ENCODE data around the gene UBE2R2.
A peak's percentile ranks its signal among the peaks of the same experiment; 100 is the strongest.

The UBE2R2 gene

DNA sequence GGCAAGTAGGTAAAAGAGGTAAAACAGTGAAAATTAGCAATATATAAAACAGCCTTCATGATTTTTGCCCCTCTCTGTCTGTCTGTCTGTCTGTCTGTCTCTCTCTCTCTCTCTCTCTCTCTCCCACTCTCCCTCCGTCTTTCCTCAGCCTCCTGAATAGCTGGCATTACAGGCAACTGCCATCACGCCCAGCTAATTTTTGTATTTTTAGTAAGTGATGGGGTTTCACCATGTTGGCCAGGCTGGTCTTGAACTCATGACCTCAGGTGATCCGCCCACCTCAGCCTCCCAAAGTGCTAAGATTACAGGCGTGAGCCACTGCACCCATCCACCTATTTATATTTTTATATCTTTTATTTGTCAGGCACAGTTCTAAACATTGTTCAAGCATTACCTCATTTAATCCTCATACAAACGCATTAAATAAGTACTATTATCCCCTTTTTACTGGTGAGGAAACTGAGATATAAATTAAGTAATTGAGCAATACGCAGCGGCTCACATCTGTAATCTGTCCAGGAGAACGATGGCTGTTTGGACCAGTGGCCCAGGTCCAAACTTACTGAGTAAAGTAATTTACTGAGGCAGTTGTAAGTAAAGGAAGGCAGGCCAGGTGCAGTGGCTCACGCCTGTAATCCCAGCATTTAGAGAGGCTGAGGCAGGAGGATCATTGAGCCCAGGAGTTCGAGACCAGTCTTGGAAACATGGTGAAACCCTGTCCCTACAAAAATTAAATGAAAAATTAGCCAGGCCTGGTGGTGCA, 60.9 kb downstream of the UBE2R2 start:
- Histone ChIP-seq H2AFZ (ENCODE audit: low read depth, low read length) (no peak overlapping the region), H3K4me2 (ENCODE audit: insufficient read depth, low read length) (no peak overlapping the region), H4K20me1 (ENCODE audit: insufficient read depth, low read length) (peaks cover 54% of the 10 kb centered on the region), H3K79me2 (ENCODE audit: insufficient read depth, low read length) (peaks cover 100% of the 10 kb centered on the region), H3K36me3 (ENCODE audit: insufficient read depth, low read length) (no peaks in the 10 kb centered on the region), H3K27ac (ENCODE audit: low read length) (no peak overlapping the region), H3K4me3 (ENCODE audit: low read depth in 1 of 2, low read length in 2 of 2) (no peak overlapping the region), H3K9ac (ENCODE audit: low read depth, low read length) (no peak overlapping the region), H3K9me3 (ENCODE audit: insufficient read depth, low read length, severe bottlenecking) (no peaks in the 10 kb centered on the region), H3K27me3 (ENCODE audit: insufficient read depth, low read length, poor library complexity) (no peaks in the 10 kb centered on the region), H3K4me1 (ENCODE audit: insufficient read depth, low read length) (no peaks in the 10 kb centered on the region)
- DNase-seq (no peak), ATAC-seq (ENCODE audit: insufficient read depth, low read depth) (no peak)
- TF ChIP-seq, protein P1, sequence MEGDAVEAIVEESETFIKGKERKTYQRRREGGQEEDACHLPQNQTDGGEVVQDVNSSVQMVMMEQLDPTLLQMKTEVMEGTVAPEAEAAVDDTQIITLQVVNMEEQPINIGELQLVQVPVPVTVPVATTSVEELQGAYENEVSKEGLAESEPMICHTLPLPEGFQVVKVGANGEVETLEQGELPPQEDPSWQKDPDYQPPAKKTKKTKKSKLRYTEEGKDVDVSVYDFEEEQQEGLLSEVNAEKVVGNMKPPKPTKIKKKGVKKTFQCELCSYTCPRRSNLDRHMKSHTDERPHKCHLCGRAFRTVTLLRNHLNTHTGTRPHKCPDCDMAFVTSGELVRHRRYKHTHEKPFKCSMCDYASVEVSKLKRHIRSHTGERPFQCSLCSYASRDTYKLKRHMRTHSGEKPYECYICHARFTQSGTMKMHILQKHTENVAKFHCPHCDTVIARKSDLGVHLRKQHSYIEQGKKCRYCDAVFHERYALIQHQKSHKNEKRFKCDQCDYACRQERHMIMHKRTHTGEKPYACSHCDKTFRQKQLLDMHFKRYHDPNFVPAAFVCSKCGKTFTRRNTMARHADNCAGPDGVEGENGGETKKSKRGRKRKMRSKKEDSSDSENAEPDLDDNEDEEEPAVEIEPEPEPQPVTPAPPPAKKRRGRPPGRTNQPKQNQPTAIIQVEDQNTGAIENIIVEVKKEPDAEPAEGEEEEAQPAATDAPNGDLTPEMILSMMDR (IDR thresholded peaks at IDR 0.05; ENCODE audit: borderline replicate concordance, extremely low read depth, low read length, poor library complexity, severe bottlenecking): no peak
- TF ChIP-seq EZH2 (IDR thresholded peaks at IDR 0.05; ENCODE audit: borderline replicate concordance, low read depth, low read length, severe bottlenecking): no peak

DNA sequence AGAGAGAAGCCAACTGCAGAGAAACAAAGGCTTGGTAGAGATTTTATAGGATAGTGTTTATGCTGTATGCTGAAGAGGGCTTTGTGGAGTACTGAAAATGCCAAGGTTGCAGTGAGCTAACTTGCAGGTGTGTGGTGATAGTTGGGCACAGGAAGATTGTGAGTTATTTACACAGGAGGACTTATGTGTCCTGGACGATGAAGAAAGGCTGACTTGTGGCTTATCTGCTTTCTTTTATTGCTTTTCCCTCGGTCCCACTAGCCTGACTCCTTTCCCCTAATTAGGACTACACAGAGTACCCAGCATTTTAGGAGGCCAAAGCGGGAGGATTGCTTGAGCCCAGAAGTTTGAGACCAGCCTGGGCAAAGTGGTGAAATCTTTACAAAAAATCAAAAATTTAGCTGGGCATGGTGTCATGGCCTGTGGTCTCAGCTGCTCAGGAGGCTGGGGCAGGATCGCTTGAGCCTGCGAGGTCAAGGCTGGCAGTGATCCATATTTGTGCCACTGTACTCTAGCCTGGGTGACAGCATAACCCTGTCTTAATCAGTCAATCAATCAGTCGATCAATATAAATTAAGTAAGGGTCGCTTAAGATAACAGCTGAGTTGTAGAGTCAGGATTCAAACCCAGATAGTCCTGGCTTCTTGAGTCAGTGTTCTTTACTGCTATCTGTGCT, 61.9 kb downstream of the UBE2R2 start:
- ATAC-seq (ENCODE audit: insufficient read depth, low read depth) (no peak), DNase-seq (no peak)
- H4K20me1 ChIP-seq (ENCODE audit: insufficient read depth, low read length): peaks cover 53% of the 10 kb centered on the region
- H3K4me1 ChIP-seq (ENCODE audit: insufficient read depth, low read length): no peaks in the 10 kb centered on the region
- no peak overlapping the region for H2AFZ ChIP-seq (ENCODE audit: low read depth, low read length)
- no peaks in the 10 kb centered on the region for H3K9me3 ChIP-seq (ENCODE audit: insufficient read depth, low read length, severe bottlenecking)
- H3K79me2 ChIP-seq (ENCODE audit: insufficient read depth, low read length): peaks cover 99% of the 10 kb centered on the region
- H3K36me3 ChIP-seq (ENCODE audit: insufficient read depth, low read length): no peaks in the 10 kb centered on the region
- H3K27ac ChIP-seq (ENCODE audit: low read length): no peak overlapping the region
- TF ChIP-seq, protein P1 (IDR thresholded peaks at IDR 0.05; ENCODE audit: borderline replicate concordance, extremely low read depth, low read length, poor library complexity, severe bottlenecking): no peak
- no peak for TF ChIP-seq EZH2 (IDR thresholded peaks at IDR 0.05; ENCODE audit: borderline replicate concordance, low read depth, low read length, severe bottlenecking)
- H3K27me3 ChIP-seq (ENCODE audit: insufficient read depth, low read length, poor library complexity): no peaks in the 10 kb centered on the region
- H3K4me3 ChIP-seq (ENCODE audit: low read depth in 1 of 2, low read length in 2 of 2): no peak overlapping the region
- H3K4me2 ChIP-seq (ENCODE audit: insufficient read depth, low read length): no peak overlapping the region
- H3K9ac ChIP-seq (ENCODE audit: low read depth, low read length): no peak overlapping the region

DNA sequence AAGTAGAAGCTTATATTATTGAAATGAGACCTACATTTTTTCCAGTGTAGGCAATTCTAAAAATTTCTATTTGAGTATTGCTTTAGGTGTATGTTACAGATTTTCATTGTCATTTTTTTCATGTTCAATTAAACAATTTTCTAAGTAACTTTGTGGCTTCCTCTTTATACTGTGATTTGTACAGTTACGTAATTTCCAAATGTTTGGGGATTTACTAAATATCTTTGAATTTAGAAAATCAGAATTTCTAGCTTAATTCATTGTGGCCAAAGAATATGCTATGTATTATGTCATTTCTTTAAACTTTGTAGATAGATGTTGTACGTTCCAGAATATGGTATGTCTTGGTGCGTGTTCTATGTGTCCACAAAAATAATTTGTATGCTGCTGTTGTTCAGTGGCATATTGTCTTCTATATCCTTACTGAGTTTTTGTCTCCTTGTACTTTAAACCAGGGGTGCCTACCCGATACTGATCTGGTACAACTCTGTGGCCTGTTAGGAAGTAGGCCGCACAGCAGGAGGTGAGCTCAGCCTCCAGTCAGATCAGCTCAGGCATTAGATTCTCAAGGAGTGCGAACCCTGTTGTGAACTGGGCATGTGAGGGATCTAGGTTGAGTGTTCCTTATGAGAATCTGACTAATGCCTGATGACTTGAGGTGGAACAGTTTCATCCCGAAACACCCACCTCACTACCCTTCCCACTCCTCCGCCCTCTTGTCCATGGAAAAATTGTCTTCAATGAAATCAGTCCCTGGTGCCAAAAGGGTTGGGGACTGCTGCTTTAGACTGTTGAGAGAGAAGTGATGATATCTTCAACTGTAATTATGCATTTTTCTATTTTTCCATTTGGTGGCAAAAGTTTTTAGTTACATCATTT, 63.5 kb downstream of the UBE2R2 start:
- Histone ChIP-seq H3K27ac (ENCODE audit: low read length) (no peak overlapping the region), H3K27me3 (ENCODE audit: insufficient read depth, low read length, poor library complexity) (no peaks in the 10 kb centered on the region), H3K9me3 (ENCODE audit: insufficient read depth, low read length, severe bottlenecking) (no peaks in the 10 kb centered on the region), H3K4me2 (ENCODE audit: insufficient read depth, low read length) (no peak overlapping the region), H2AFZ (ENCODE audit: low read depth, low read length) (no peak overlapping the region), H4K20me1 (ENCODE audit: insufficient read depth, low read length) (peaks cover 64% of the 10 kb centered on the region), H3K9ac (ENCODE audit: low read depth, low read length) (no peak overlapping the region), H3K4me1 (ENCODE audit: insufficient read depth, low read length) (no peaks in the 10 kb centered on the region), H3K4me3 (ENCODE audit: low read depth in 1 of 2, low read length in 2 of 2) (no peak overlapping the region), H3K36me3 (ENCODE audit: insufficient read depth, low read length) (no peaks in the 10 kb centered on the region), H3K79me2 (ENCODE audit: insufficient read depth, low read length) (peaks cover 98% of the 10 kb centered on the region)
- 0 out of 3 replicates have a peak, but pooled peaks have one; percentile 40 for ATAC-seq (ENCODE audit: insufficient read depth, low read depth)
- DNase-seq: no peak
- TF ChIP-seq, protein P1 (IDR thresholded peaks at IDR 0.05; ENCODE audit: borderline replicate concordance, extremely low read depth, low read length, poor library complexity, severe bottlenecking): no peak
- no peak for TF ChIP-seq EZH2 (IDR thresholded peaks at IDR 0.05; ENCODE audit: borderline replicate concordance, low read depth, low read length, severe bottlenecking)
